GM12801 (cell line): ENCODE measurements around the gene NDUFS7.

ENCODE experiments used
- CTCF ChIP-seq: IDR thresholded peaks from one replicate; pipeline ENCODE4 v1.5.1; 2011; ENCODE audit warnings: control low read depth; ENCODE audit not compliant: insufficient read length; ENCODE audit errors: extremely low read depth

NDUFS7 gene

GRCh38 chr19:1390890-1391423, 7.2 kb downstream of the NDUFS7 start:
- TF ChIP-seq CTCF: no peak

GRCh38 chr19:1392407-1392806, 8.7 kb downstream of the NDUFS7 start:
- TF ChIP-seq CTCF: no peak

GRCh38 chr19:1392939-1393530, 9.3 kb downstream of the NDUFS7 start:
- TF ChIP-seq CTCF: no peak

- no peak for TF ChIP-seq CTCF
These were observed 10.1 kb downstream of the NDUFS7 start for GRCh38 chr19:1393841-1394240.

GRCh38 chr19:1394252-1395193, 10.8 kb downstream of the NDUFS7 start:
- no peak for TF ChIP-seq CTCF

GRCh38 chr19:1395194-1396018, 11.7 kb downstream of the NDUFS7 start:
- TF ChIP-seq CTCF: no peak
